HL-60 (cell line): ENCODE measurements around the gene C2orf92.

Experiments
- TF ChIP-seq, protein P1 (sequence below): IDR thresholded peaks from one replicate; pipeline ENCODE4 v1.5.1; 2011; ENCODE audit warnings: low read length, control low read depth, inconsistent platforms; ENCODE audit not compliant: insufficient read depth
- TF ChIP-seq, protein P2 (sequence below): IDR thresholded peaks from 2 replicates; pipeline ENCODE4 v1.6.1; 2012; ENCODE audit warnings: low read depth; ENCODE audit not compliant: insufficient replicate concordance

GRCh38 chr2:97653473-97653872 is 16.0 kb upstream of the C2orf92 start:
- TF ChIP-seq, protein P1, sequence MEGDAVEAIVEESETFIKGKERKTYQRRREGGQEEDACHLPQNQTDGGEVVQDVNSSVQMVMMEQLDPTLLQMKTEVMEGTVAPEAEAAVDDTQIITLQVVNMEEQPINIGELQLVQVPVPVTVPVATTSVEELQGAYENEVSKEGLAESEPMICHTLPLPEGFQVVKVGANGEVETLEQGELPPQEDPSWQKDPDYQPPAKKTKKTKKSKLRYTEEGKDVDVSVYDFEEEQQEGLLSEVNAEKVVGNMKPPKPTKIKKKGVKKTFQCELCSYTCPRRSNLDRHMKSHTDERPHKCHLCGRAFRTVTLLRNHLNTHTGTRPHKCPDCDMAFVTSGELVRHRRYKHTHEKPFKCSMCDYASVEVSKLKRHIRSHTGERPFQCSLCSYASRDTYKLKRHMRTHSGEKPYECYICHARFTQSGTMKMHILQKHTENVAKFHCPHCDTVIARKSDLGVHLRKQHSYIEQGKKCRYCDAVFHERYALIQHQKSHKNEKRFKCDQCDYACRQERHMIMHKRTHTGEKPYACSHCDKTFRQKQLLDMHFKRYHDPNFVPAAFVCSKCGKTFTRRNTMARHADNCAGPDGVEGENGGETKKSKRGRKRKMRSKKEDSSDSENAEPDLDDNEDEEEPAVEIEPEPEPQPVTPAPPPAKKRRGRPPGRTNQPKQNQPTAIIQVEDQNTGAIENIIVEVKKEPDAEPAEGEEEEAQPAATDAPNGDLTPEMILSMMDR: no peak
- TF ChIP-seq, protein P2, sequence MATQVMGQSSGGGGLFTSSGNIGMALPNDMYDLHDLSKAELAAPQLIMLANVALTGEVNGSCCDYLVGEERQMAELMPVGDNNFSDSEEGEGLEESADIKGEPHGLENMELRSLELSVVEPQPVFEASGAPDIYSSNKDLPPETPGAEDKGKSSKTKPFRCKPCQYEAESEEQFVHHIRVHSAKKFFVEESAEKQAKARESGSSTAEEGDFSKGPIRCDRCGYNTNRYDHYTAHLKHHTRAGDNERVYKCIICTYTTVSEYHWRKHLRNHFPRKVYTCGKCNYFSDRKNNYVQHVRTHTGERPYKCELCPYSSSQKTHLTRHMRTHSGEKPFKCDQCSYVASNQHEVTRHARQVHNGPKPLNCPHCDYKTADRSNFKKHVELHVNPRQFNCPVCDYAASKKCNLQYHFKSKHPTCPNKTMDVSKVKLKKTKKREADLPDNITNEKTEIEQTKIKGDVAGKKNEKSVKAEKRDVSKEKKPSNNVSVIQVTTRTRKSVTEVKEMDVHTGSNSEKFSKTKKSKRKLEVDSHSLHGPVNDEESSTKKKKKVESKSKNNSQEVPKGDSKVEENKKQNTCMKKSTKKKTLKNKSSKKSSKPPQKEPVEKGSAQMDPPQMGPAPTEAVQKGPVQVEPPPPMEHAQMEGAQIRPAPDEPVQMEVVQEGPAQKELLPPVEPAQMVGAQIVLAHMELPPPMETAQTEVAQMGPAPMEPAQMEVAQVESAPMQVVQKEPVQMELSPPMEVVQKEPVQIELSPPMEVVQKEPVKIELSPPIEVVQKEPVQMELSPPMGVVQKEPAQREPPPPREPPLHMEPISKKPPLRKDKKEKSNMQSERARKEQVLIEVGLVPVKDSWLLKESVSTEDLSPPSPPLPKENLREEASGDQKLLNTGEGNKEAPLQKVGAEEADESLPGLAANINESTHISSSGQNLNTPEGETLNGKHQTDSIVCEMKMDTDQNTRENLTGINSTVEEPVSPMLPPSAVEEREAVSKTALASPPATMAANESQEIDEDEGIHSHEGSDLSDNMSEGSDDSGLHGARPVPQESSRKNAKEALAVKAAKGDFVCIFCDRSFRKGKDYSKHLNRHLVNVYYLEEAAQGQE: no peak
